Ecto neural progenitor cell (in vitro differentiated cells): ENCODE data around the gene NDST1.

Source experiments
- DNase-seq: peaks from one replicate; pipeline ENCODE4 v3.0.0-alpha.2; 2018; ENCODE audit warnings: low spot score

The NDST1 gene

DNA sequence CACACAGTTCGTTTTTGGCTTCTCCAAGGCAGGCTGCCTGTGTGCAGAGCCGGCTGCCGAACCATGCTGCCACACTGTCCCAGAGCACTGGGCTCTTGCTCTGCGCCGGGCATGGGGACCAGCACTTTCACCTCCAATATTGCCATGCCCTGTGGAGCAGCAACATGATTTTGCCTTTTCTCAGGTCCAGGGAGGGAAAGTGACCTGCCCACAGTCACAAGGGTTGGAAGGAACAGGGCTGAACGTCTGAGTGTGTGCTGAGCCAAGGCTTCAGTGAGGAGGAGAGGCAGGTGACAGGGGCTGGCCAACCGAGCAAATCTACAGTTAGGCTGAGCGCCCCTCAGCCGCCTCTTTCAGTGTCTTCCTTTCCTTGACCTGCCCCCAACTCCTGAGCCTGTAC is 98.5 kb downstream of the NDST1 start:
- DNase-seq: no peak

DNA sequence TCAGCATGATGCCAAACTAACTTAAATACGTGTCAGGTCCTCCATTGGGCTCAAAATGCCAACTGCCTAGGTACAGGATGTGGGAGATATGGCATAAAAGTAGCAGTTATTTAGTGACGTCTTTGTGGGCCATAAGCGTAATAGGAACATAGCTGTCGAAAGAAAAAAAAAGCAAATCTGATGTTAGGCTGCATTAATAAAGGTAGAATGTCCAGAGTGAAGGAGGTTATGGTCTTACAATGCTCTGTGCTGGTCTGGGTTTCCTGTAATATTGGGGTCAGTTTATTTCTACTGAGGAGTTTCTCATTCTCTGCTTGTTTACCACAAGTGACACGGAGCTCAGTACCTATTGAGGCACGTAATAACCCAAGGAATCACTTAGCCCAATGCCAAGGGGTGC is 99.2 kb downstream of the NDST1 start:
- DNase-seq: no peak
